Upper lobe of left lung (tissue), 4 donors: ENCODE measurements around the gene DDX10.

Experiments
- CTCF ChIP-seq, 6 experiments: fragments of 450-650 bp in 4 of 6; fragments of 200-600 bp in 2 of 6; sonication (generic) in 2 of 6; IDR thresholded peaks; one replicate each; pipeline ENCODE4 v1.5.1; 2016 to 2019; ENCODE audit warnings: antibody characterized with exemption in 6 of 6
- POLR2AphosphoS5 ChIP-seq, 2 donors: sonication (generic); formaldehyde crosslinking; IDR thresholded peaks; one replicate each; pipeline ENCODE4 v1.5.1; 2017; ENCODE audit warnings: antibody characterized with exemption in 2 of 2

- TF ChIP-seq CTCF (IDR thresholded peaks at IDR 0.05) (no peak), POLR2AphosphoS5 (IDR thresholded peaks at IDR 0.05) (no peak)
These were observed 181.1 kb downstream of the DDX10 start for GRCh38 chr11:108846009-108846408.
